NCI-H2227 (cell line): ENCODE results near the gene PRIMPOL.
"Not testable (repeated sequence)": the region's sequence is repeated elsewhere in the genome, so short reads cannot be mapped to it uniquely, and the experiment has no call there.

ENCODE experiments used
- DNase-seq: peaks from one replicate; lab custom pipeline; 2025; ENCODE audit not compliant: unreplicated experiment; lab: John Stamatoyannopoulos, UW

Gene PRIMPOL

DNA sequence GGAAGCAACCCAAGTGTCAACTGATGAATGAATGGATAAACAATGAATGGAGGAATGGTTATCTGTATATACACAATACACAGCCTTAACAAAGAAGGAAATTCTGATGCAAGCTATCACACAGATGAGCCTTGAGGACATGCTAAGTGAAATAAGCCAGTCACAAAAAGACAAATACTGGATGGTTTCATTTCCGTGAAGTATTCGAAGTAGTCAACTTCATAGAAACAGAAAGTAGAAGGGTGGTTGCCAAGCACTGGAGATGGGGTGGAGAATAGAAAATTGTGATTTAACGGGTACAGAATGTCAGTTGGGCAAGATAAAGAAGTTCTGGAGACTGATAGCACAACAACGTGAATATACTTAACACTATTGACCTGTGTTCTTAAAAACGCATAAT lies 56.2 kb downstream of the PRIMPOL start:
- no peak for DNase-seq

DNA sequence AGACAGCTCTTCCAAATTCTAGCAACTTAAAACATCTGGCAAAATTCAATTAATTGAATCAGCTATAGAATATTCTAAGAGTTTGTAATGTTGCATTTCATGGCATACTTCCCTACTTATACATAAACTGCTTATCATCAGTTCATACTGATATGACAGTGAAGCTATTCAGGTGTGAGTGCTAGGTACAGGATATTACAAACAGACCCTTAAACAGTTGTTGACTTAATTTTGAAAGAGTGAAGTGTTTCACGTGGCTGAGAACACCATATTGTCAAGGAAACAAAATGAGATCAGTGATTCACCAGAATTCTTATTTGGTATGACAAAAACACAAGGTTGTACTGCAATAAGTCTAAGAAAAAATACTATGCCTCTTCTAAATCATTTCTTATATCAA lies 56.9 kb downstream of the PRIMPOL start:
- DNase-seq: no peak

DNA sequence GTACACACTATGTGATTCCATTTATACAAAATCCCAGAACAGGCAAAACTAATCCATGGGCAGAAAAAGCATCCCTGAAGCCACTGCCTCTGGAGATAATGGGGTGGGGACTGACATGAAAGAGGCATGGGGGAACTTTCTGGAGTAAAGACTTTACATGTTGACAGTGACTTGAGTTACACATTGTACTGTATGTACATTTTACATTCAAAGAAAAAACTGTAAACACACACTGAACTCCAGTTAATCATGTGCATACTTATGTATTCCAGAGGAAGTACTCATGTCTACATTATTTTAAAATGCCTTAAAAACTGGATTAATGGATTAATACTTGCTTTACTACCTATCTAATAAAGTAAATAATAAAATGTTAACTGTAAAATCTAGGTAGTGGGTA lies 62.8 kb downstream of the PRIMPOL start:
- DNase-seq: no peak

DNA sequence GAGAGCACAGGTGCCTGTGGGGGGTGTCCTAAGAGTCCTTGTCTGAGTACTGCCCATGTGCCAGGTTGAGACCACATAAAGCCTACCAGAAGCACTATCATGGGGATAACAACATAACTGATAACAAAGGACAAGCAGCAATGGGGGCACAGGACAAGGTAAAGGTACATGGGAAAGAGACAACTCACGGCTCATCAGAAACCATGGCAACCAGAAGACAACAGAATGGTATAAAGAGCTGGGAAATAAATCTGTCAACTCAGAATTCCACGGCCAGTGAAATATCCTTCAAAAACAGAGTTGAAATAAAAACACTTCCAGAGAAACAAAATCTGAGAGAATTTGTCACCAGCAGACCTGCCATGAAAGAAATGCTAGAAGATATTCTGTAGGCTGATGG lies 64.3 kb downstream of the PRIMPOL start:
- DNase-seq: no peak

DNA sequence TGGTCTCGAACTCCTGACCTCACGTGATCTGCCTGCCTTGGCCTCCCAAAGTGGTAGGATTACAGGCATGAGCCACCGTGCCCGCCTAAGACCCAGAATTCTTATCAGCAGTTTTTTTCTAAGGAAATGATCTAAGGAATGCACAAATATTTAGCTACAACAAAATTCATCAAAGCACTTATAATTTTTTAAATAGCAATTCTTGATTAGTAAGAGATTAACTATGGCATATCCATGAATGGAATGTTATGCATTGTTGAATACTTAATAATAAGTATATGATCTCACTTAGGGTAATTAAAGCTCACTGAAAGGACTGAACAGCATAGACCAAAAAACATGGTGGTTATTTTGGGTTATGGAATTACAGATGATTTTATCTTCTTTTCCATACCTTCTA lies 66.0 kb downstream of the PRIMPOL start:
- no peak for DNase-seq

DNA sequence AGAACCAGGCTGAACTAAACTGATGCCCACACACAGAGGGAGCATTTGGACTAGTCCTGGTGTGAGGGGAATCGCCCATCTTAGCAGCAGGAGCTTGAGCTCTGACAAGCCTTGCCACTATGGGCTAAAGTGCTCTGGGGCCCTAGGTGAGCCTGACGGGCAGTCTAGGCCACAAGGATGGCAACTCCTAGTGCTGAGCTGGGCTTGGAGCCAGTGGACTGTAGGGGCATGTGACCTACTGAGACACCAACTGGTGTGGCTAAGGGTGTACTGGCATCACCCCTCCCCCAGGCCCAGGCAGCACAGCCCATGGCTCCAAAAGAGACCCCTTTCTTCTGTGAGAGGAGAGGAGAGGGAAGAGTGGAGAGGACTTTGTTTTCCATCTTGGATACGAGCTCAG lies 69.9 kb downstream of the PRIMPOL start:
- DNase-seq: no peak

- DNase-seq: no peak
Measured at GRCh38 chr4:184721254-184721653, 71.7 kb downstream of the PRIMPOL start.

GRCh38 chr4:184722798-184723197 lies 73.3 kb downstream of the PRIMPOL start:
- DNase-seq: no peak

DNA sequence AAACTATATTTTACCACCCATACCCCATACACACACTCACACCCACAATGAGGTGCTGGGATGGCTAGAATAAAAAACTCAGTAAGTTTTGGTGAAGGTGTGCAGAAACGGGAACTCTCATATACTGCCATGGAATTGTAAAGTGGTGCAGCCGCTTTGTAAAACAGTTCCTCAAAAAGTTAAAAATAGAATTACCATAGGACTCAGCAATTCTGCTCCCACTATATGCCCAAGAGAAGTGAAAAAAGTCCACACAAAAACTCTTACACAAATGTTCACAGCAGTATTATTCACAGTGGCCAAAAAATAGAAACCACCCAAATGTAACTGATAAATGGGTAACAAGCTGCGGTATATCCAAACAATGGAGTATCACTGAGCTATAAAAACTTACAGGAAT lies 77.9 kb downstream of the PRIMPOL start:
- no peak for DNase-seq

- DNase-seq: no peak
Measured at GRCh38 chr4:184728858-184729257, 79.3 kb downstream of the PRIMPOL start.

DNA sequence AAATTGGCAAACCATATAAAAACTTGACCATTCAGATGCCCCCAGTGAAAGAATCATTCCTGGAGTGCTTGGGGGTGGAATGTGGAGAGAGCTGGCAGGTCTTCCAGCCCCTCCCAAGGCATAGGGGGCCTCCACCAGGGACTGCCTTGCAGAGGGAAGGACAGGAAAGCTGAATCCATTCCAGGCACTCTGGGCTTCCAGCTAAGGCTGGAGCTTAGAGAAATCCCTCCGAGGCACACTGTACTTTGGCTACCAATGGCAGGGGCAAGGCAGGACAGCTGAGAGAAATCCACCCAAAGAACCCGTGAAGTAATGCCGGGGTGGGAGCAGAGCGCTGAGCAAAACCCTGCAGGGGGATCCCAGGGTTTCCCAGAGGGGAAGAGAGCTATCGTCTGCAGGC lies 80.4 kb downstream of the PRIMPOL start:
- no peak for DNase-seq

DNA sequence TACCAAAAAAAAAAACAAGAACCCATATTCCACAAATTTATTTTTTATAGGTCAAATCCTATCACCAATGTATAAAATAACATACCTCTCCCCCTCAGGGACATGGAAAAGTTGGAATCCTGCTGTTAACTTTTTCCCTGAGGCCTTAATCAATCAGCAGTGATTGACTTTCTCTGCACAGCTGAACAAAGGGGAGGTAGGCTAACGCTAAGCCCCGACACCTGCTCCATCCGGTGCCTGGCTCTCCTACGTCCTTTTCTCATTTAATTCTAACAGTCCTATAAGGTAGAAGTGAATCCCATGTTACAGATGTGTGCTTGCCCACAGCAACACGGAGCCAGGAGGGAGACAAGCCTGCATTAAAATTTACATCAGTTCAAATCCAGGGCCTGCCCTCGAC lies 81.5 kb downstream of the PRIMPOL start:
- no peak for DNase-seq

GRCh38 chr4:184732126-184732525 lies 82.6 kb downstream of the PRIMPOL start:
- DNase-seq: no peak

GRCh38 chr4:184733654-184734524 lies 84.4 kb downstream of the PRIMPOL start, which contains the start of gene CENPU:
TSS of gene CENPU (minus strand) at chr4:184734096. CDS start at chr4:184734062, 34 bp downstream.
- peak; percentile 98 for DNase-seq

GRCh38 chr4:184734758-184735157 lies 85.2 kb downstream of the PRIMPOL start:
- DNase-seq: no peak

DNA sequence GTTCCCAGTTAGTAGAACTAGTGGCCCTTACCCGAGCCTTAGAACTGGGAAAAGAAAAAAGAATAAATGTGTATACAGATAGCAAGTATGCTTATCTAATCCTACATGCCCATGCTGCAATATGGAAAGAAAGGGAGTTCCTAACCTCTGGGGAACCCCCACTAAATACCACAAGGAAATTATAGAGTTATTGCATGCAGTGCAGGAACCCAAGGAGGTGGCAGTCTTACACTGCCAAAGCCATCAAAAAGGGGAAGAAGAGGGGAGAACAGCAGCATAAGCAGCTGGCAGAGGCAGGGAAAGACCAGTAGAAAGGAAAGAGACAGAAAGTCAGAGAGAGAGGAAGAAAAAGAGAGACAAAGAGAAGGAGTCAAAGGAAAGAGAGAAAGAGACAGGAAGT lies 90.0 kb downstream of the PRIMPOL start:
- DNase-seq: not testable (repeated sequence)

DNA sequence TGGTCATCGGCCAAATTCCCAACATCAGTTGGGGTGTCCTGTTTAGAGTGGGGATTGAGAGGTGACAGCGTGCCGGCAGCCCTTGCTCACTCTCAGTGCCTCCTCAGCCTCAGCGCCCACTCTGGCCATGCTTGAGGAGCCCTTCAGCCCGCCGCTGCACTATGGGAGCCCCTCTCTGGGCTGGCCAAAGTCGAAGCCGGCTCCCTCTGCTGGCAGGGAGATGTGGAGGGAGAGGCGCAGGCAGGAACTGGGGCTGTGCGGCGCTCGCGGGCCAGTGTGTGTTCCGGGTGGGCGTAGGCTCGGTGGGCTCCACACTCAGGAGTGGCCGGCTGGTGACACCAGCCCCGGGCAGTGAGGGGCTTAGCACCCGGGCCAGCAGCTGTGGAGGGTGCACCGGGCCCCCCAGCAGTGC lies 91.4 kb downstream of the PRIMPOL start:
- no peak for DNase-seq

DNA sequence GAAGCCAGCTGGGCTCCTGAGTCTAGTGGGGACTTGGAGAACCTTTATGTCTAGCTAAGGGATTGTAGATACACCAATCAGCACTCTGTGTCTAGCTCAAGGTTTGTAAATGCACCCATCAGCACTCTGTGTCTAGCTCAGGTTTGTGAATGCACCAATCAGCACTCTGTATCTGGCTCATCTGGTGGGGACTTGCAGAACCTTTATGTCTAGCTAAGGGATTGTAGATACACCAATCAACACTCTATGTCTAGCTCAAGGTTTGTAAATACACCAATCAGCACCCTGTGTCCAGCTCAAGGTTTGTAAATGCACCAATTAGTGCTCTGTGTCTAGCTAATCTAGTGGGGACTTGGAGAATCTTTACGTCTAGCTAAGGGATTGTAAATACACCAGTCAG lies 92.1 kb downstream of the PRIMPOL start:
- DNase-seq: not testable (repeated sequence)

DNA sequence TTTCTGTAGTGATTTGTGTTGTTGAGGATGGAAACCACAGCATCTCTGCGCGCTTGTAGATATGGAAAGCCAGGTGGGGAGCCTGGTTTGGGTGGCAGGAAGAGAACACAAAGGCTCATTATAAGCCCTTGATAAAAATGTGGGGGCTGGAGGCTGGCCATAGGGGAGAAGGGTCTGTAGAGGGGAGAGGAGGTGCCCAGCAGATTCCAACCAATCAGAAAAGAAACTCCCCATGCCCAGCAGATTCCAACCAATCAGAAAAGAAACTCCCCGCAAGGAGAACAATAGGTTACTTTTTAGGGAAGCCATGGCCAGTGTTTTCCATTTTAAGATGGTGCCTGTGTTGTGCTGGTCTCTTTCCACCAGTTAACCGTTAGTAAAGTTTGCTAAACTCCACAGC lies 94.1 kb downstream of the PRIMPOL start:
- no peak for DNase-seq

GRCh38 chr4:184744236-184744635 lies 94.7 kb downstream of the PRIMPOL start:
- DNase-seq: no peak
